Measurements from ENCODE around the gene ENAM.

DNA sequence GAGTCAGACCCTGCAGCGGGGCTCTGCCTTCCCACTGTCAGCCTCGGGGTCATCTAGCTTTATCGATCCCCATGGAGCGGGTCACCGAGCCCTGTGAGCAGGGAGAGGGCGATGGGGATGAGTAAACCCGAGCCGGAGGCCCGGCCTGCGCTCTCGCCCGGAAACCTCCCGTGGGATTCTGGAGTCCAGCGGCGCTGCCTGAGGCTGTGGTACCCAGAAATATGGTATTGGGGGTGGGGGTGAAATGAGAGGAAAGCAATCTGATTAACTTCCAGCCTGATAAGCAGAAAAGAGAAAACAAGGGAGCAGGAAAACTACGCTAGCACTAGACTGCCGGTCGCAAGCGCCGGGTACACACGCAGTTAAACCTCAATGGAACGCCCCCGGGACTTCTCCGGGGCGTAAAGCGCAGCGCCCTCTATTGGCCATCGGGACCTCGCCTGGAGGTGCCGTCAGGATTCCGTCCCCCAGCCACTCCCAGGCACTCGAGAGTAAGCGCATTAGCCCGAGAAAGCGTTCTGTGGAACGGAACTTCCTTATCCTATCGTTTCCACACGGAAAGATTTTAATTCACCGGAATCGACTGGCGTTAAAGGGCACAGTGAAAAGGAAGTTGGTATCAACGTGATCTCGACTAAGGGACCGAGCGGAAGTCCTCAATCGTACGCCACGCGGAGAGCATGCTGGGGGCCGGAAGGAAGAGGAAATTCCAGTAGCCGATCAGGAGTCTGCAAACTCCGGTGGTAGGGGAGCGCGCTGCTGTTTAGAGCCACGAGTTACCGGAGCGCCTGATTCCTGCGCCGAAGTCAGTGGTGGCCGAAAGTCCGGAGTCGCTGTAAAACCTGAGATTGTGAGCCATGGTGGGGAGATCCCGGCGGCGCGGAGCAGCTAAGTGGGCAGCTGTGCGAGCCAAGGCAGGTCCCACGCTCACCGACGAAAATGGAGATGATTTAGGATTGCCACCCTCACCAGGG lies 59.6 kb downstream of the ENAM start, which contains the start of gene UTP3:
- TF ChIP-seq CTCF (IDR thresholded peaks at IDR 0.05), result peak; percentile 70 to 97
- TF ChIP-seq POLR2AphosphoS5 (IDR thresholded peaks at IDR 0.05), result peak in 2 of 3 donors; percentile 90 to 97
- TF ChIP-seq POLR2A (IDR thresholded peaks at IDR 0.05), result peak in 1 of 2 donors; percentile 46
- no peak for TF ChIP-seq EP300 (IDR thresholded peaks at IDR 0.05)
